Stimulated activated CD4-positive, alpha-beta T cell treated with anti-CD3 and anti-CD28 coated beads, TNF-alpha, amount 100 ng/mL, for 4 hours (primary cell): Measurements from ENCODE around the gene OR2T3.
"Not testable (repeated sequence)": the region's sequence is repeated elsewhere in the genome, so short reads cannot be mapped to it uniquely, and the experiment has no call there.

ENCODE experiments used
- DNase-seq, 3 experiments: peaks; one replicate each; pipeline ENCODE4 v3.0.0-alpha.2; 2020; ENCODE audit warnings: low read depth in 3 of 3

OR2T3 gene

GRCh38 chr1:248473051-248473450 lies at the start of gene OR2T3:
Gene OR2T3, plus strand, starts transcription at chr1:248473351. Its CDS starts 0 bp downstream, at chr1:248473351.
- DNase-seq, result not testable (repeated sequence)

GRCh38 chr1:248427526-248428191 lies 45.5 kb upstream of the OR2T3 start:
- DNase-seq, result not testable (repeated sequence)

- not testable (repeated sequence) for DNase-seq
Measured at GRCh38 chr1:248428192-248428533, 45.0 kb upstream of the OR2T3 start.

- not testable (repeated sequence) for DNase-seq
Measured at GRCh38 chr1:248431683-248432082, 41.5 kb upstream of the OR2T3 start.

- DNase-seq, result not testable (repeated sequence)
Measured at GRCh38 chr1:248432201-248432600, 41.0 kb upstream of the OR2T3 start.

GRCh38 chr1:248433811-248434415 lies 39.2 kb upstream of the OR2T3 start:
- not testable (repeated sequence) for DNase-seq

GRCh38 chr1:248434913-248435312 lies 38.2 kb upstream of the OR2T3 start:
- not testable (repeated sequence) for DNase-seq

GRCh38 chr1:248436303-248436702 lies 36.8 kb upstream of the OR2T3 start:
- DNase-seq, result not testable (repeated sequence)

GRCh38 chr1:248438668-248439067 lies 34.5 kb upstream of the OR2T3 start:
- not testable (repeated sequence) for DNase-seq

GRCh38 chr1:248439283-248439682 lies 33.9 kb upstream of the OR2T3 start:
- DNase-seq, result not testable (repeated sequence)

- DNase-seq, result not testable (repeated sequence)
Measured at GRCh38 chr1:248442500-248443277, 30.5 kb upstream of the OR2T3 start.

- not testable (repeated sequence) for DNase-seq
Measured at GRCh38 chr1:248444603-248445002, 28.5 kb upstream of the OR2T3 start.

GRCh38 chr1:248445399-248445798 lies 27.8 kb upstream of the OR2T3 start, which contains the start of gene OR2T2:
Gene OR2T2, plus strand, starts transcription at chr1:248445637. Its CDS starts 7,161 bp downstream, at chr1:248452798.
- not testable (repeated sequence) for DNase-seq

GRCh38 chr1:248448409-248449074 lies 24.6 kb upstream of the OR2T3 start:
- DNase-seq, result not testable (repeated sequence)

GRCh38 chr1:248449821-248450465 lies 23.2 kb upstream of the OR2T3 start:
- not testable (repeated sequence) for DNase-seq

- not testable (repeated sequence) for DNase-seq
Measured at GRCh38 chr1:248450466-248451145, 22.5 kb upstream of the OR2T3 start.

GRCh38 chr1:248453619-248454018 lies 19.5 kb upstream of the OR2T3 start:
- DNase-seq, result not testable (repeated sequence)

- DNase-seq, result not testable (repeated sequence)
Measured at GRCh38 chr1:248455045-248455444, 18.1 kb upstream of the OR2T3 start.

- DNase-seq, result not testable (repeated sequence)
Measured at GRCh38 chr1:248456635-248457034, 16.5 kb upstream of the OR2T3 start.

- DNase-seq, result not testable (repeated sequence)
Measured at GRCh38 chr1:248459117-248459516, 14.0 kb upstream of the OR2T3 start.

GRCh38 chr1:248471154-248471553 lies 2.0 kb upstream of the OR2T3 start:
- DNase-seq, result no peak
